Heart left ventricle (tissue), 13 donors: ENCODE results near the gene REP15.

Experiments
- POLR2A ChIP-seq, 2 donors: fragments of 450-650 bp; IDR thresholded peaks; one replicate each; pipeline ENCODE4 v1.6.1; 2017; ENCODE audit warnings: antibody characterized with exemption in 2 of 2, mild to moderate bottlenecking in 2 of 2, moderate library complexity in 2 of 2
- TF ChIP-seq, protein P1 (sequence below), 12 donors: fragments of 200-600 bp; sonication (generic) in 4 of 12; IDR thresholded peaks; one replicate each; pipeline versions ENCODE4 v1.5.0 to v1.8.0; 2018 to 2022; ENCODE audit warnings: antibody characterized with exemption in 12 of 12, mild to moderate bottlenecking in 5 of 12
- donor health status: ischemic (EF 13 %, LVEDD 7.1; RV severe dilation, severe dysfunction).
- donor health status: DM: no; HTN: yes; CAD: no.
- donor health status: DM: no; HTN: no; CAD: no.
- donor health status: ischemic (EF 25% LVEDD 6.9; RV normal size, moderate dysfunction).
- donor health status: ischemic (EF 25% LVEDD 5.7; RV mildly dilated, moderate dysfunction).
- donor health status: ischemic (EF 35%, LVEDD 5.7; RV mildly dilated, moderate dysfunction).
- donor health status: nonischemic (EF 11% LVEDD 7.7; RV severe dilation, severe dysfunction).
- donor health status: DM: yes; HTN: yes; CAD: no.
- donor health status: PGD.
- donor health status: ischemic (EF 29% LVEDD 5.4; RV normal size, mild dysfunction).
- donor health status: nonischemic (EF 23%, LVEDD 6.1; RV moderate dilation, normal function).

DNA sequence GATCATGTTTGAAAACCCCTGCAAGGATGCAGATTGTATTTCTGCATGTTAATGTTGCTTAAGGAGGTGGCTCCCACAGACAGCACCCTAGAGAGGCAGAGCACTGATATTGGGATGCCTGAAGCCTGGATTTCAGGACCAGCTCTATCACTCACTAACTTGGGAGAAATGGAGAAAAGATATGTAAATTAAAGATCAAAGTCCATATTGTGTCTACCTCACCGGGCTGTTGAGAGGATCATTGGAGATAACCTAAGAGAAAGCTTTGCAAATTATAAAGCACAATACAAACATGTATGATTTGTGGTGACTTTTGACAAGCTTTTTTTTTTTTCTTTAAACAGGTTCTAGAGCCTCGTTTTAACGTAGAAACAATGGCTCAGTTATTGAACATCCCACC is 7.6 kb upstream of the REP15 start:
- TF ChIP-seq, protein P1, sequence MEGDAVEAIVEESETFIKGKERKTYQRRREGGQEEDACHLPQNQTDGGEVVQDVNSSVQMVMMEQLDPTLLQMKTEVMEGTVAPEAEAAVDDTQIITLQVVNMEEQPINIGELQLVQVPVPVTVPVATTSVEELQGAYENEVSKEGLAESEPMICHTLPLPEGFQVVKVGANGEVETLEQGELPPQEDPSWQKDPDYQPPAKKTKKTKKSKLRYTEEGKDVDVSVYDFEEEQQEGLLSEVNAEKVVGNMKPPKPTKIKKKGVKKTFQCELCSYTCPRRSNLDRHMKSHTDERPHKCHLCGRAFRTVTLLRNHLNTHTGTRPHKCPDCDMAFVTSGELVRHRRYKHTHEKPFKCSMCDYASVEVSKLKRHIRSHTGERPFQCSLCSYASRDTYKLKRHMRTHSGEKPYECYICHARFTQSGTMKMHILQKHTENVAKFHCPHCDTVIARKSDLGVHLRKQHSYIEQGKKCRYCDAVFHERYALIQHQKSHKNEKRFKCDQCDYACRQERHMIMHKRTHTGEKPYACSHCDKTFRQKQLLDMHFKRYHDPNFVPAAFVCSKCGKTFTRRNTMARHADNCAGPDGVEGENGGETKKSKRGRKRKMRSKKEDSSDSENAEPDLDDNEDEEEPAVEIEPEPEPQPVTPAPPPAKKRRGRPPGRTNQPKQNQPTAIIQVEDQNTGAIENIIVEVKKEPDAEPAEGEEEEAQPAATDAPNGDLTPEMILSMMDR (IDR thresholded peaks at IDR 0.05), result no peak
- TF ChIP-seq POLR2A (IDR thresholded peaks at IDR 0.05), result no peak
